Measurements from ENCODE around the gene FATE1. TPM values are rescaled to one million over a fixed set of nuclear protein-coding genes. Genes with fewer than 3 reads are reported as not detected.

FATE1 gene, protein sequence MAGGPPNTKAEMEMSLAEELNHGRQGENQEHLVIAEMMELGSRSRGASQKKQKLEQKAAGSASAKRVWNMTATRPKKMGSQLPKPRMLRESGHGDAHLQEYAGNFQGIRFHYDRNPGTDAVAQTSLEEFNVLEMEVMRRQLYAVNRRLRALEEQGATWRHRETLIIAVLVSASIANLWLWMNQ
- not detected in 2 replicates for polyA plus RNA-seq
- not detected in 2 replicates for polyA minus RNA-seq

DNA sequence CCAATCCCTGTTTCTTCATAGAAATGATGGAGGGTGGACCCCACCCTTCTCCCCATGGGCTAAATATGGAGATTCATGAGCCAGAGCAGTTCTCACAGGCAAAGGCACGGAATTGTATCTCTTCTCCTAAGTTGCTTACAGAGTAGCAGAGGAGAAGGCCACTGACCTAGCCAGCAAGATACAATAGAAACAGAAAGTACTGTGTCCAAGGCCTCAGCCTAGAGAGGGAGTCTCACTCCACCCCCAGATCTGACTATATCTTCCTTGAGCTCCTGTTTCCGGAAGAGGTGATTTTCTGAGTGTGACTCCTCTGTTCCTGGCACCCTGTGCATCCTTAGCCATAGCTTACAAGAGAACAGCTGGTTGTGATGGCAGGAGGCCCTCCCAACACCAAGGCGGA, at the start of gene FATE1:
FATE1 (plus strand) TSS at position 284 of the 400 bp plus-strand sequence; CDS start at position 369, 85 bp downstream.
- Histone ChIP-seq H3K4me3 (ENCODE audit: low read length) (no peak within 1 kb of the TSS), H3K79me2 (replicated peaks; ENCODE audit: insufficient read depth, low read length) (no peaks in the 10 kb centered on the region), H3F3A (ENCODE audit: insufficient read depth, low read length, poor library complexity, severe bottlenecking) (no peaks in the 10 kb centered on the region), H3K27ac (ENCODE audit: low read length) (no peak within 1 kb of the TSS), H3K27me3 (ENCODE audit: insufficient read depth, low read depth, low read length) (no peaks in the 10 kb centered on the region), H3K9ac (ENCODE audit: low read length) (no peak within 1 kb of the TSS), H3K9me2 (ENCODE audit: insufficient read depth, low read length) (no peaks in the 10 kb centered on the region), H2AFZ (ENCODE audit: low read depth, low read length) (no peak within 1 kb of the TSS), H3K9me3 (ENCODE audit: low read length) (no peaks in the 10 kb centered on the region), H4K20me1 (ENCODE audit: insufficient read depth) (no peaks in the 10 kb centered on the region), H3K4me2 (ENCODE audit: low read length) (no peak within 1 kb of the TSS), H3K36me3 (ENCODE audit: insufficient read depth, low read length) (no peaks in the 10 kb centered on the region)
- TF ChIP-seq EP300 (conservative IDR thresholded peaks at IDR 0.05; ENCODE audit: poor library complexity, severe bottlenecking), result no peak
- no peak for TF ChIP-seq MXI1 (conservative IDR thresholded peaks at IDR 0.05; ENCODE audit: poor library complexity, severe bottlenecking)
- TF ChIP-seq, protein P1, sequence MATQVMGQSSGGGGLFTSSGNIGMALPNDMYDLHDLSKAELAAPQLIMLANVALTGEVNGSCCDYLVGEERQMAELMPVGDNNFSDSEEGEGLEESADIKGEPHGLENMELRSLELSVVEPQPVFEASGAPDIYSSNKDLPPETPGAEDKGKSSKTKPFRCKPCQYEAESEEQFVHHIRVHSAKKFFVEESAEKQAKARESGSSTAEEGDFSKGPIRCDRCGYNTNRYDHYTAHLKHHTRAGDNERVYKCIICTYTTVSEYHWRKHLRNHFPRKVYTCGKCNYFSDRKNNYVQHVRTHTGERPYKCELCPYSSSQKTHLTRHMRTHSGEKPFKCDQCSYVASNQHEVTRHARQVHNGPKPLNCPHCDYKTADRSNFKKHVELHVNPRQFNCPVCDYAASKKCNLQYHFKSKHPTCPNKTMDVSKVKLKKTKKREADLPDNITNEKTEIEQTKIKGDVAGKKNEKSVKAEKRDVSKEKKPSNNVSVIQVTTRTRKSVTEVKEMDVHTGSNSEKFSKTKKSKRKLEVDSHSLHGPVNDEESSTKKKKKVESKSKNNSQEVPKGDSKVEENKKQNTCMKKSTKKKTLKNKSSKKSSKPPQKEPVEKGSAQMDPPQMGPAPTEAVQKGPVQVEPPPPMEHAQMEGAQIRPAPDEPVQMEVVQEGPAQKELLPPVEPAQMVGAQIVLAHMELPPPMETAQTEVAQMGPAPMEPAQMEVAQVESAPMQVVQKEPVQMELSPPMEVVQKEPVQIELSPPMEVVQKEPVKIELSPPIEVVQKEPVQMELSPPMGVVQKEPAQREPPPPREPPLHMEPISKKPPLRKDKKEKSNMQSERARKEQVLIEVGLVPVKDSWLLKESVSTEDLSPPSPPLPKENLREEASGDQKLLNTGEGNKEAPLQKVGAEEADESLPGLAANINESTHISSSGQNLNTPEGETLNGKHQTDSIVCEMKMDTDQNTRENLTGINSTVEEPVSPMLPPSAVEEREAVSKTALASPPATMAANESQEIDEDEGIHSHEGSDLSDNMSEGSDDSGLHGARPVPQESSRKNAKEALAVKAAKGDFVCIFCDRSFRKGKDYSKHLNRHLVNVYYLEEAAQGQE (IDR thresholded peaks at IDR 0.05; ENCODE audit: borderline replicate concordance), result no peak
- TF ChIP-seq EZH2 (IDR thresholded peaks at IDR 0.05; ENCODE audit: borderline replicate concordance, insufficient read depth, low read length, poor library complexity, severe bottlenecking), result no peak
- TF ChIP-seq RAD21 (conservative IDR thresholded peaks at IDR 0.05), result no peak
- TF ChIP-seq POLR2AphosphoS5 (IDR thresholded peaks at IDR 0.05), result no peak
- no peak for TF ChIP-seq TAF1 (IDR thresholded peaks at IDR 0.05; ENCODE audit: low read depth)
- TF ChIP-seq SMC3 (conservative IDR thresholded peaks at IDR 0.05; ENCODE audit: poor library complexity), result no peak
- TF ChIP-seq, protein P2, sequence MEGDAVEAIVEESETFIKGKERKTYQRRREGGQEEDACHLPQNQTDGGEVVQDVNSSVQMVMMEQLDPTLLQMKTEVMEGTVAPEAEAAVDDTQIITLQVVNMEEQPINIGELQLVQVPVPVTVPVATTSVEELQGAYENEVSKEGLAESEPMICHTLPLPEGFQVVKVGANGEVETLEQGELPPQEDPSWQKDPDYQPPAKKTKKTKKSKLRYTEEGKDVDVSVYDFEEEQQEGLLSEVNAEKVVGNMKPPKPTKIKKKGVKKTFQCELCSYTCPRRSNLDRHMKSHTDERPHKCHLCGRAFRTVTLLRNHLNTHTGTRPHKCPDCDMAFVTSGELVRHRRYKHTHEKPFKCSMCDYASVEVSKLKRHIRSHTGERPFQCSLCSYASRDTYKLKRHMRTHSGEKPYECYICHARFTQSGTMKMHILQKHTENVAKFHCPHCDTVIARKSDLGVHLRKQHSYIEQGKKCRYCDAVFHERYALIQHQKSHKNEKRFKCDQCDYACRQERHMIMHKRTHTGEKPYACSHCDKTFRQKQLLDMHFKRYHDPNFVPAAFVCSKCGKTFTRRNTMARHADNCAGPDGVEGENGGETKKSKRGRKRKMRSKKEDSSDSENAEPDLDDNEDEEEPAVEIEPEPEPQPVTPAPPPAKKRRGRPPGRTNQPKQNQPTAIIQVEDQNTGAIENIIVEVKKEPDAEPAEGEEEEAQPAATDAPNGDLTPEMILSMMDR (IDR thresholded peaks at IDR 0.05; ENCODE audit: poor library complexity, severe bottlenecking), result no peak

DNA sequence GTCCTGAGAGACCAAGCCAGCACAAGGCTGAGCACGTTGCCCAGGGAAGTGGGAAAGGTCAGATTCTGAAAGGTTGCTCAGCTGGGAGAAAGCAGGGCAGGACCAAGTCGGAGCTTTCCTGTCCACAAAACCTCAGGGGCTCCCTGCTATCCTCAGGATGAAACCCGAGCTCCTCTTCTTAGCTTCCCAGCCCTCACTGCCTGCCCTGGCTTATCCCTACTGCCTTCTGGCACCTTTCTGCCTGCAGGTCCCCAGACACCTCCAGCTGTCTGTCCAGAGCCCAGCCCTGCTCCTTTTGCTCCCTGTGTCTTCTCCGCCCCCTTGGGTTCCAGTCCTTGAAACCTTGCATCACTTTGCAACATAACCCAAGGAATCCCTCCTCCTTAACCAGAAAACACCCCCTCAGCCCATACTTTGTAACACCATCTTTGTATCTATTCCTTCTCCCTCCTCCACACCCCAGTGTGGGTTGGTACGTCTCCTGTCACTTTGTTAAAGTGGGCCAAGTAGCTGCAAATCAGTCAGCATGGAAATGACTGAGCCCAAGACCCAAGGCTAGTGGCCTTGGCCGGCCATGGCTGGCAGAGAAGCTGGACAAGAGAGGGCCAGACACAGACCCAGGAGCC, 40.6 kb upstream of the FATE1 start:
- Histone ChIP-seq H3K79me2 (replicated peaks; ENCODE audit: insufficient read depth, low read length) (no peaks in the 10 kb centered on the region), H3K9me3 (ENCODE audit: low read length) (no peaks in the 10 kb centered on the region), H2AFZ (ENCODE audit: low read depth, low read length) (no peak overlapping the region), H4K20me1 (ENCODE audit: insufficient read depth) (no peaks in the 10 kb centered on the region), H3K9me2 (ENCODE audit: insufficient read depth, low read length) (no peaks in the 10 kb centered on the region), H3F3A (ENCODE audit: insufficient read depth, low read length, poor library complexity, severe bottlenecking) (no peaks in the 10 kb centered on the region), H3K9ac (ENCODE audit: low read length) (no peak overlapping the region), H3K4me3 (ENCODE audit: low read length) (no peak overlapping the region), H3K4me2 (ENCODE audit: low read length) (no peak overlapping the region), H3K27me3 (ENCODE audit: insufficient read depth, low read depth, low read length) (no peaks in the 10 kb centered on the region), H3K27ac (ENCODE audit: low read length) (no peak overlapping the region), H3K36me3 (ENCODE audit: insufficient read depth, low read length) (no peaks in the 10 kb centered on the region)
- TF ChIP-seq MXI1 (conservative IDR thresholded peaks at IDR 0.05; ENCODE audit: poor library complexity, severe bottlenecking) (no peak), RAD21 (conservative IDR thresholded peaks at IDR 0.05) (no peak), SMC3 (conservative IDR thresholded peaks at IDR 0.05; ENCODE audit: poor library complexity) (no peak), EP300 (conservative IDR thresholded peaks at IDR 0.05; ENCODE audit: poor library complexity, severe bottlenecking) (no peak), EZH2 (IDR thresholded peaks at IDR 0.05; ENCODE audit: borderline replicate concordance, insufficient read depth, low read length, poor library complexity, severe bottlenecking) (no peak), POLR2AphosphoS5 (IDR thresholded peaks at IDR 0.05) (no peak), TAF1 (IDR thresholded peaks at IDR 0.05; ENCODE audit: low read depth) (no peak)
- TF ChIP-seq, protein P1 (IDR thresholded peaks at IDR 0.05; ENCODE audit: borderline replicate concordance), result no peak
- TF ChIP-seq, protein P2 (IDR thresholded peaks at IDR 0.05; ENCODE audit: poor library complexity, severe bottlenecking), result no peak
